ENCODE data around the gene TARDBP. TPM values are rescaled to one million over a fixed set of nuclear protein-coding genes. Genes with fewer than 3 reads are reported as not detected.
"Not testable (repeated sequence)": the region's sequence is repeated elsewhere in the genome, so short reads cannot be mapped to it uniquely, and the experiment has no call there.

TARDBP gene
- total and polyA plus RNA-seq, 8 donors, result 43.3 to 84.7 (median 53.7) TPM

GRCh38 chr1:11046625-11047365 is 34.3 kb downstream of the TARDBP start, which contains the start of gene MASP2:
Gene MASP2 (minus strand): TSS chr1:11047239. CDS start chr1:11047207, 32 bp downstream.
- no peak for TF ChIP-seq CTCF (IDR thresholded peaks at IDR 0.05)
- DNase-seq, result no peak

GRCh38 chr1:11051121-11051520 is 38.7 kb downstream of the TARDBP start:
- H3K4me1 ChIP-seq; FAIRE-seq; H3K27me3 ChIP-seq; H3K9me3 ChIP-seq; ATAC-seq; DNase-seq; H3K27ac ChIP-seq; intact Hi-C loops (cut with DNase I); H3K36me3 ChIP-seq; H3K4me3 ChIP-seq: not testable (repeated sequence)
- WGBS, 2 donors, result 94 to 95% methylated on average over 10 of the region's 10 CpGs

More at GRCh38 chr1:11046625-11047365, 34.3 kb downstream of the TARDBP start, which contains the start of gene MASP2:
- no peaks in the 10 kb centered on the region for H3K27me3 ChIP-seq
- 91 to 93% methylated on average over 27 to 28 of the region's 28 CpGs for WGBS, 2 donors
- H3K4me3 ChIP-seq, result no peak within 1 kb of the TSS
- H3K36me3 ChIP-seq, result no peaks in the 10 kb centered on the region
- no peak for FAIRE-seq
- no peaks in the 10 kb centered on the region for H3K9me3 ChIP-seq
- no peaks in the 10 kb centered on the region for H3K4me1 ChIP-seq
- ATAC-seq, result no peak
- no peak within 1 kb of the TSS for H3K27ac ChIP-seq
- intact Hi-C loops (cut with DNase I), result no loop called here

DNA sequence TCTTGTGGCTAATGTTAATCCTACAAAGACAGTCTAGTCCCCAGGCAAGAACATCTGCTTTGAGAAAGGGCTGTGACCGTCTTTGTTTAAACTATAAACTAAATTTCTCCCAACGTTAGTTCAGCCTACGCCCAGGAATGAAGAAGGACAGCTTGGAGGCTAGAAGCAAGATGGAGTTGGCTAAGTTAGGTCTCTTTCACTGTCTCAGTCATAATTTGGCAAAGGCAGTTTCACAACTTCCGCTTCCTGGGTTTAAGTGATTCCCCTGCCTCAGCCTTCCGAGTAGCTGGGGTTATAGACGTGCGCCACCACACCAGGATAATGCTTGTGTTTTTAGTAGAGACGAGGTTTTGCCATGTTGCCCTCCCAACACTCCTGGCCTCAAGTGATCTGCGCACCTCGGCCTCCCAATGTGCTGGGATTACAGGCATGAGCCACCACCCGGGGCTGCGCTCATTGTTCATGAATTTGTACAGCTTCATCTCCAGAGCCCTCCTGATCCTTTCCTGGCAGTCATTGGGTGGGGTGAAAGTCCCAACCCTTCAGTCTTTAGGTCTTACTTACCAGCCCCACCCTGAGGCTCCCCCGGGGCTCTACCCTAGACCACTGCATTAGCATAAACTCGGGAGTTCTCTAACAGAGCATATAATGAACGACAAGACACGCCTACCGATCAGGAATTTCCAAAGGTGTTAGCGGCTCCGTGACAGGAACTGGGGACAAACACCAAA is 39.5 kb downstream of the TARDBP start:
- WGBS, 2 donors, result 51% methylated on average over 19 of the region's 19 CpGs
- Histone ChIP-seq H3K9me3 (no peaks in the 10 kb centered on the region), H3K4me3 (no peak overlapping the region), H3K4me1 (peaks cover 0 to 7% (median 4%) of the 10 kb centered on the region in 3 donors), H3K27me3 (no peaks in the 10 kb centered on the region), H3K27ac (no peak overlapping the region), H3K36me3 (peaks cover 2 to 11% (median 5%) of the 10 kb centered on the region in 3 donors)
- intact Hi-C loops (cut with DNase I), result no loop called here
- no peak for TF ChIP-seq CTCF (IDR thresholded peaks at IDR 0.05)
- FAIRE-seq (no peak), ATAC-seq (no peak), DNase-seq (no peak)

- Histone ChIP-seq H3K4me3 (no peak overlapping the region), H3K27ac (no peak overlapping the region), H3K36me3 (peaks cover 2 to 11% (median 5%) of the 10 kb centered on the region in 3 donors), H3K27me3 (no peaks in the 10 kb centered on the region), H3K9me3 (no peaks in the 10 kb centered on the region), H3K4me1 (peaks cover 0 to 7% (median 4%) of the 10 kb centered on the region in 3 donors)
- no peak for TF ChIP-seq CTCF (IDR thresholded peaks at IDR 0.05)
- DNase-seq (peak in 2 of 6 donors; percentile 49 to 52), ATAC-seq (peak; percentile 41 to 64 (median 58)), FAIRE-seq (no peak)
- 15 to 18% methylated on average over 29 of the region's 29 CpGs for WGBS, 2 donors
- intact Hi-C loops (cut with DNase I), result no loop called here
Measured at GRCh38 chr1:11052839-11053757, 40.6 kb downstream of the TARDBP start.

- no peak for TF ChIP-seq CTCF (IDR thresholded peaks at IDR 0.05)
- no peaks in the 10 kb centered on the region for H3K9me3 ChIP-seq
- 48 to 59% methylated on average over 8 to 10 of the region's 10 CpGs for WGBS, 2 donors
- intact Hi-C loops (cut with DNase I), result no loop called here
- H3K36me3 ChIP-seq, result peaks cover 2 to 11% (median 5%) of the 10 kb centered on the region in 3 donors
- H3K4me3 ChIP-seq, result no peak overlapping the region
- FAIRE-seq, result no peak
- H3K4me1 ChIP-seq, result peaks cover 0 to 7% (median 7%) of the 10 kb centered on the region in 3 donors
- H3K27me3 ChIP-seq, result no peaks in the 10 kb centered on the region
- peak in 4 of 6 donors; percentile 30 to 64 (median 48) for DNase-seq
- H3K27ac ChIP-seq, result no peak overlapping the region
- ATAC-seq, result peak; percentile 21 to 69 (median 52)
Measured at GRCh38 chr1:11053758-11054137, 41.3 kb downstream of the TARDBP start.

All from pancreas (tissue), 10 donors.